ENCODE data around the gene EPHA2.
"Not testable (repeated sequence)": the region's sequence is repeated elsewhere in the genome, so short reads cannot be mapped to it uniquely, and the experiment has no call there.

EPHA2 gene

DNA sequence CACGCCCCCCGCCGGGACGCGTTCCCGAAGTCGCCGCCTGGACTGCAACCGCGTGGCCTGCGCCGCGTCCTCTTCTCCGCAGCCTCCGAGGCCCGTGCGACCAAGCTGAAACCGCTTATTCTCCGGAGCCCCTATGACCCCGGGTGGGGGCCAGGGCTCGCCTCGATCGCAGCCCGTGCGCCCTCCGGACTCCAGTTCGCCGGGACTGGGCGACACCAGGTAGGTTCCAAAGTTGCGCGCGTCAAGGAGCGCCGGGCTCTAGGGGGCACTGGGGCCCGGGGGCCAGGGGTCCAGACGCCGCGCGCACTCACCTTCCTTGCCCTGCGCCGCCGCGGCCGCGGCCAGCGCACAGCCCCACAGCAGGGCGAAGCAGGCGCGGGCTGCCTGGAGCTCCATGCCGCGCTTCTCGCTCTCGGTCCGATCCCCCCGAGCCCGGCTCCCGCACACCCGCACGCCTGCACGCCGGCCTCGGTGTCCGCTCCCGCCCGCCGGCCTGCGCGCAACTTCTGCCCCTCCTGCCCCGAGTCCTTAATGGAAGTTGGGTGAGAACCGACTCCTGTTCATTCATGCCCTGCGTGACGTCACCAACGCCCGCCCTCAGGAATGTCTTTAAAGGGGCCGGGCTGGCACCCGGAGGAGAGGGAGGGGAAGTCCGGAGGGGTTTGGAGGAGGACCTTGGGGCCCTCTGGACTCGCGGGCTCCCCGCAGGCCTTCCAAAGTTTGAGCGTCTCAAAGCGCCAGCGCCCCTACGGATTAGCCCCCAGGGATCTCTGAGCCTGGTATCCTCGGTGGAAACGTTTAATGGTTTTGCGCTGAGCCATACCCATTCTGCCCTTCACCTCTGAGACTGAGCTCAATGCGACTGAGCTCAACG is at the start of gene EPHA2:
TSS of gene EPHA2 (minus strand) at position 533 of the 874 bp plus-strand sequence. CDS start at position 396, 137 bp downstream.
- no peak for DNase-seq (ENCODE audit: low read depth)

DNA sequence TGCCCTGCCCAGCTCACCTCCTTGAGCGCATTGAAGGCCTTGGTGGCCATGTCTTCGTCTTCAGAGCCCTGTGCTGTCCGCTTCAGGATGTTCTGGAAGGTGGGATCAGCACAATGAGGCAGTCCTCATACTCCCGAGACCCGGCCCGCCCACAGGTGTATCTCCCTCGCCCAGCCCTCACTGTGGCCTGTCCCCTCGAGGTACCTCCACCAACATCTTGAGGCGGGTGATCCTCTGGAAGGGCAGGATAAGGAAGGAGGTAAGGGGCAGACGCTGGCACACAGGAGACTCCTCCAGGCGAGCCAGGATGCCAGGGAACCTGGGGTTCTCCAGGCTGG is 49.4 kb upstream of the EPHA2 start:
- DNase-seq (ENCODE audit: low read depth), result no peak

DNA sequence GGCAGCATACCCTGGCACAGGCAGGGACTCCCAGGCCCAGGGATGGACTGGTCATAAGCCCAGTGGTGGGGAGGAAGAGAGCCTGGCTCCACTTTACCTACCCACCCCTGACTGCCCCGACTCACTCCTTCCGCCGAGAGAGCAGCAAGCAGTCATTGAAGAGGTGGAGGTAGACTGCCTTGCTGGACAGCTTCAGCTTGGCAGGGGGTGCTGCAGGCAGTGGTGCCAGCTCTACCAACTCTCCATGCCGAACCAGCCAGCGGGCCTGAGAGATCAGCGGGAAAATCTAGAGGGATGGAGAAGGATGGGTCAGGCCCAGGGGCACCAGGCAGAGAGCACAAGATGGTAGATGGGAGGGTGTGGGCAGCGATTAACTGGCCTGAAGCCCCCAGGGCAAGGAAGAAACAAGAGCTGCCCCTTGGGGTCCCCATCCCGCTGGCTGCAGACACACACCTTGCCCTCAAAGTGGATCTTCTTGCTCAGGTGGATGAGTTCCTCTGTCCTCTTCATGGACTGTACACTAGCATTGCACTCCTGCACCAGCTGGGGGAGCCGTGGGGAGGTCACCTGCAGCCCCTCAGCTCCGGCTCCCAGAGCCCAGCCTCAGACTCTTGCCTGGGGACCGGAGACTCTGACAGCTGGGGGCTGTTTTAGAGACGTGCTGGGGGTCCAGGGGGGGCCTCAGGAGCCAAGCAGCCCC is 48.9 kb upstream of the EPHA2 start:
- DNase-seq (ENCODE audit: low read depth), result no peak

DNA sequence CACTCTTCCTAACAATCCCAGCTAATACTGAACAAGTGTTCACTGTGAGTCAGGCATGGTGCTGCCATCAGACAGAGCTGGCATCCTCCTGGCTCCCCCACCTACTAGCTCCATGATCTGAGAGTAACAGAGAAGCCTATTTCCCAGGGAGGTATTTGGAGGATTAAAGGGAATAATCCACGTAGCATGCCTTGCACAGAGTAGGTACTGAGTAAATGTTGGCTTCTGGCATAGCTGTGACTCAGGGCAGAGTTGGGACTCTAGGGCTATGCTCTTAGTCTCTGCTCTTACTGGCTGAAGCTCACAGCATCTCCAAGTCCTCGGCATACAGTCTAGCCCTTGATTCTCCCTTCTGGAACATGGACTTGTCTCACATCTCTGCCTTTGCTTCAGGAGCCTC is 48.3 kb upstream of the EPHA2 start:
- DNase-seq (ENCODE audit: low read depth), result no peak

DNA sequence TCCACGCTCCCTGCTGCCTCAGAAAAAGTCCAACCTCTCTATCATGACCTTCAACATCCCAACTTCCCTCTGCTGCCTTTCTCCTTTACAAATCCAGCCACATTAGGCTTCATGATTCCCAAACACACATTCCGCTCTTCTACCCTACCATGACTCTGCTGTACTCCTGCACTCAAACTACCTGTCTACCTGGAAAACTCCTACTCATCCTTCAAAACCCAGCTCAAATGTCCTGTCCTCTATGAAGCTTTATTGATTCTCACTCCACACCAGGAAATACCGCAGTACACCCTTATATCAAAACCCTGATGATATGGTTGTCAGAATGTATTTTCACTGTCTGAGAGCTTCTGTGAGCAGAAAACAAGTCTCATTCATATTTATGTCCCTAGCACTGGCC is 47.7 kb upstream of the EPHA2 start:
- DNase-seq (ENCODE audit: low read depth), result no peak

DNA sequence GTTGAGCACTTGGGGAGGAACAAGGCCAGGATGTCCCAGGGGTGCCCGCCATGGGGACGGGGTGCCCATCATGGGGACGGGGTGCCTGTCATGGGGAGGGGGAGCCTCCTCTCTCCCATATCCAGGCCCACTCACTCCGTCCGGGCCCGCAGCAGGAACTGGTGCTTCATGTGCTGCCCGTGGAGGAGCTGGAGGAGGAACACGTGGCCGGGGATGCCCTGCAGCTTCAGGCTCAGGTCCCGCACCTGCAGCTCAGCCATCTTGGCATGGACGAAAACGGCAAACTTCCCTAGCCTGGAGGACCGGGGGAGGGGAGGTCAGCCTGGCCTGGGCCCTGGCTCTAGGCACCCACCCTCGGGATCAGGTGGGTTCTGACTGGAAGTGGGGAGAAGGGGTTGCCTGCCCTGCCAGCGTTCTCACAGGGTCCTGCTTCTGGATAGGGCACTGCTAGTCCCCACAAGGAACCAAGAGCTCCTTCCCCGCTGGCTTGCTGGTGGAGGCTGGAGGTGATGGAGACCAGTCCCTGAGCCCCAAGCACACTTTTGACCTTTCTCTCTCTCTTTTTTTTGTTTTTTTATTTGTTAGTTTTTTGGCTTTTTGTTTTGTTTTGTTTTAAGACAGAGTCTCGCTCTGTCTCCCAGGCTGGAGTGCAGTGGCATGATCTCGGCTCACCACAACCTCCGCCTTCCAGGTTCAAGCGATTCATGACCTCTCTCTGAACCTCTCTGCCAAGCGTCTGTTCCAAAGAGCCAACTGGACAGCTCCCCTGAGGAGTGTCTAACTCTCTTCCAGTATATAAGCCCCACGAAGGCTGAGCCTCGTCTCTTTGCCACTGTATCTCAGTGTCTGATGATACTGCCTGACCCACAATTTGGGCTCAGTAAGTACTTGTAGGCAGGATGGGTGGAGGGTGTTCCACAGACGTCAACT is 46.7 kb upstream of the EPHA2 start:
- no peak for DNase-seq (ENCODE audit: low read depth)

DNA sequence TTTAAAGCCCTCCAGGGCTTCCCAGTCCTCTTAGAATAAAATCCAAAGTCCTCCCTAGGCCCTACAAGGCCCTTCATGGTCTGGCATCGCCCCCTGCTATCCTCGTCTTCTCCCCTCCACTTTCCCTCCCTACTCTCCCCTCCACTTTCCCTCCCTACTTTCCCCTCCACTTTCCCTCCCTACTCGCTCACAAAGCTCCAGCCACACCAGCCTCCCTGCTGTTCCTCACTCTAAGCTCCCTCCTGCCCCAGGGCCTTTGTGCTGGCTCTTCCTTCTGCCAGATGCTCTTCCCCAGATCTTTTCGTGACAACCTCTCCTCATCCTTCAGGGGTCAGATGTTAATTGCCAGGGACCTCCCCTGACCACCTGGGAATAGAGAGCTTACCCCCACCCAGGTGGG is 43.8 kb upstream of the EPHA2 start:
- DNase-seq (ENCODE audit: low read depth), result no peak

DNA sequence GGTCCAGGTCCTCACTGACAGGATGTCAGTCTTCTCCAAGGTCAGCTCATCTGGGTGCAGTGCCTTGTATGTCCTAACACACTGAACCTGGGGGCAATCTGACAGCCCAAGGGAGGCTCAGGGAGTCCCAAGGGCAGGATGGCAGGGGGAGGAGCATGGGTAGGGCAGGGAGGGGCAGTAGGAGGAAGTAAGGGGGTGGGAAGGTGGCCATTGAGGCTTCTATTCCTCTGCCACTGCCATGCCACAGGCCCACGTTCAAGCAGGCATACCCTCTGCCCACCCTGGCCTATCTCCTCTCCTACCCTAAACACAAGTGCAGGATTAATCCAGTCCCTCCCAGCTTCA is 43.3 kb upstream of the EPHA2 start:
- DNase-seq (ENCODE audit: low read depth), result no peak

DNA sequence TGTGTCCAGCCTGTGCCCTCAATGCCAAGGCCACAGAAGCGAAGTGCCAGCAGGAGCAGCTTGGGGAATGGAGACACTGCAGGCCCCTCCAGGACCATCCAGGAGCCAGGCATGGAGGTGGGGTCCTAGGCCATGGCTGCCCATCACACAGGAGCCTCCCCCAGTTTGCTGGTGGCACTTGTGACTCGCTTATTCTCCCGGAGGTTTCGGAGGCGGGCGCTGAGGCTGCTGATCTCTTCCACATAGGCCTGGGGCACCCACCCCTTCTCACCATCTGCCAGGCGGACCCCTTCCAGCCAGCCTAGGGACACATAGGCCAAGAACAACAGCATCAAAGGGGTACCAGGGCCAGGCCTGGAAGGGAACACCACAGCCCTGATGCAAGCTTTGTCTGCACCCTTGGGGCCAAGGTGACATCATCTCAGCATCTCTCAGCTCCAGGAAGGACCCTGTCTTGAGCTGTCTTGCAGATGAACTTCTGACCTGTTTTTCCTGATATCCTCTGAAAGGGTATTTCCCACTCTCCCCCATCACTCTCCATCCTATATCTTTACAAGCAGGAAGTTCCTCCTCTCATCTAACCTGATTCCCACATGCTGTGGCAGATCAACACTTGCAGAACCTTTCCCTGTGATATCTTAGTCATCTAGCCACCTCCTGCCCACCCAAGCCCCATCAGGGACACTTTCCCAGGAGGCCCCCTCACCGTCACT is 42.7 kb upstream of the EPHA2 start:
- DNase-seq (ENCODE audit: low read depth), result no peak

DNA sequence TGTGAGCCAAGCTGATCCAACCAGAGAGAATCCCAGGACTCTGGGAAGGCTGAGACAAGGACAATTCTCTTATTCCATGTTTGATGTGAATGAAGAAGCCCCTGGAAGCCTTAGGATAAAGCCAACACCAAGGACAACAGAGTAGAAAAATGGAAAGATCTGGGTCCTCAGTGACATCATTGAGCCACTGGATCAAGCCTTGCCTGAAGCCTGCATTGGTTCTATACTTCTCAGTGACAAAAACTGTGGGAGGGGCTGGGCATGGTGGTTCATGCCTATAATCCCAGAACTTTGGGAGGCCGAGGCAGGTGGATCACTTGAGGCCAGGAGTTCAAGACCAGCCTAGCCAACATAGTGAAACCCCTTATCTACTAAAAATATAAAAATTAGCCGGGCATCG is 41.0 kb upstream of the EPHA2 start:
- no peak for DNase-seq (ENCODE audit: low read depth)

DNA sequence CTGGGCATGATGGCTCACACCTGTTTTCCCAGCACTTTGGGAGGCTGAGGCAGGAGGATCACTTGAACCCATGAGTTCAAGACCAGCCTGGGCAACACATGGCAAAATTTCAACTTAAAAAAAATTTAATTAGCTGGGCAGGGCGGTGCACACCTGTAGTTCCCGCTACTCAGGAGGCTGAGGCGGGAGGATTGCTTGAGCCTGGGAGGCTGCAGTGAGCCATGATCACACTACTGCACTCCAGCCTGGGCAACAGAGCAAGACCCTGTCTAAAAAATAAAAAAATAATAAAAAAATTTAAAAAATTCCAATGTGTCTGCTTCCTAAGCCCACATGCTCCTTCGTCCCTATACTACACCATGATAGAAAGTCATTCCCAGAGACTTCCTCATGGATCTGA is 40.3 kb upstream of the EPHA2 start:
- DNase-seq (ENCODE audit: low read depth), result not testable (repeated sequence)

DNA sequence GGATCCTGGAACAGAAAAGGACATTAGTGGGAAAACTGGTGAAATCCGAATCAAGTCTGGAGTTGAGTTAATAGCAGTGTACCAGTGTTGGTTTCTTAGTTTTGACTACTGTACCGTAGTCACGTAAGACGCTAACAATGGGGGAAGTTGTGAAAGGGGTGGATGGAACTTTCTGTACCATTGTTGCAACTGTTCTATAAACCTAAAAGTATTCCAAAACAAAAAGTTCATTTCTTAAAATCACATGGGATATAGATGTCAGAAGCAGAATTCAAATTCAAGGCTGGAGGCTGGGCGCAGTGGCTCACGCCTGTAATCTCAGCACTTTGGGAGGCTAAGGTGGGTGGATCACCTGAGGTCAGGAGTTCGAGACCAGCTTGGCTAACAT is 39.6 kb upstream of the EPHA2 start:
- DNase-seq (ENCODE audit: low read depth), result no peak

DNA sequence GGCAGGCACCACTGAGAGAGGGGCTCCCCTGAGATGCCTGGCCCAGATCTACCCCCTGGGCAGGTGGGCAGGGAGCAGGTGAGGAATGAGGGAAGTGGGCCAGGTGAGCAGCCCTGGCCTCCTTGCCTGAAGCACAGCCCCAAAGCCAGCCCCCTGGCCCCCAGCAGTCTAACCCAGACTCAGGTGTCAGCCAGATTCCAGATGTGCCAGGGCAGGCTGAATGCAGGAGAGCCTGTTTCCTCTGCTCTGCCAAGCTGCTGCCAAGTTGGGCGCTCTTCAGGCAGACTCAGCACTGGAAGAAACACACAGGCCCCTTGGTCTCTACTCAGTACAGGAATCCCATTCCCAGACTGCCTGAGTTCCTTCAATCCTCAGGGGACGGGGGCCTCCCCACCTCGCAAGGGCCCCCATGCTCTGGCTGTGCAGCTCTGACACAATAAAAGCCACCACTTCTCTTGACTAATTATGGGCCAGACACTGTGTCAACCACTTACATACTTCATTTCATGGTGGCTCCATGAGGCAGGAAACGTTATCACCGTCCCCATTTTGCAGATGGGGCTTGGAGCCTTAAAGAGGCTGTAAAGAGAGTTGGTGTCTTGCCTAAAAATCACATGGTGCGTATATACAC is 36.2 kb upstream of the EPHA2 start:
- DNase-seq (ENCODE audit: low read depth), result no peak

DNA sequence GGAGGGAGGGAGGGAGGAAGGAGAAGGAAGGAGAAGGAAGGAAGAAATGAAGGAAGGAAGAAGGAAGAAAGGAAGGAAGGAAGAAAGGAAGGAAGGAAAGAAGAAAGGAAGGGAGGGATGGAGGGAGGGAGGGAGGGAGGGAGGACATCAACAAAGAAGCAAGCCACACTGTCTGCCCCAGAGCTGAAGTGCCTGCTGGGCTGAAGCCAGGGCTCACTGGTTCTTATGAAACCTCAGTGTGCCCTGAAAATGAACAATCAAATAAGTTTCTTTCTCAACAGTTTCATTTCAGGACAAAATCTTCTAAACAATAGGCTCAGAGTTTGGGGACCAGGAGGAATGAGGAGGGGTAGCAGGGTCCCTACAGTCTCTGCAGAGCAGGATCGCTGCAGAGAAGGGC is 35.4 kb upstream of the EPHA2 start:
- DNase-seq (ENCODE audit: low read depth), result no peak

DNA sequence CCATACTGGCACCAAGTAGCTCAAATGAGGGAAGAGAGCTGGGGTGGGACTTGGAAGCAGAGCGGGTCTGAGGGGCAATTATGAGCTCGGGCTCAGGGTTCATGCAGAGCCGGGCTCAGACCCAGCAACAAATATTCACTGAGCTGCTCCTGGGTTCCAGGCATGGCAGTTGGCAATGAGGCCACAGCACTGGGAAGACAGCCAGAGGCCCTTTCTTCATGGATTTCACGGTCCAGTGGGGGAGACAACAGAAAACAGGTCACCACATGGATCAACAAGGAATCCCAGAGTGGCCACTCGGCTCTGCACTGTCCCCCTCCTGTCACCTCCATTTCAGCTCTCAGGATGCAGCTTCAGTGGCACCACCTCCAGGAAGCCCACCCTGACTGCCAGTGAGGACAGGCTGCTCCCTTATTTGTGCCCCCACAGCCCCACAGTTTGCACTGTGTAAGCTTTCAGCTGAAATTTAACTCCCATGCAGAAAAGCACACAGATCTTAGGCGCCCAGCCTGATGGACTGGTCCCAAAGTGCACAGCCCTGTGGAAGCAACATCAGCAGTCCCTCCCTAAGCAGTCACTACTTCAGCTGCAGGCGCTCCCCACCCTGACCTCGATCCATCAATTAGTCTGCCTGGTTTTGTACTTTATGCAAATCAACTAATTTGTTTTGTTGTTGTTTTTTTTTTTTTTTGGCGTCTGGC is 34.2 kb upstream of the EPHA2 start:
- no peak for DNase-seq (ENCODE audit: low read depth)

DNA sequence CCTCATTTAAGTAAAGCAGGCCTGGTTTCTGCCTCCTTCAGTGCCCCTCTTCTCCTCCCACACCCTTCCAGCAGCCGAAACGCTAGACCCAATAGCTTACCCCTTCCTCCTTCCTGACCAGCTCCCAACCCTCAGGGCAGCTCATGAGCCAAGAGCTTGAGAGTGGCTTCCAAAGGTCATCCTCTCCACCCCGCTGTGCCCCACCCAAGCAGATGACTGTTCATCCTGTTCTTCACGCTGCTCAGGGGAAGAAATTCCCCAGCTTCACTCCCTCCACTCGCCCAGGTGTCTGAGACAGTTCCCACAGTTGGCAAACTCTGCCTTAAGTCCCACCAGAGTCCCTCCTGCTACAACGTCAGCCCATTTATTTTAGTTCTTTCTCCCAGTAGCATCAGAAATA is 33.1 kb upstream of the EPHA2 start:
- DNase-seq (ENCODE audit: low read depth), result no peak

DNA sequence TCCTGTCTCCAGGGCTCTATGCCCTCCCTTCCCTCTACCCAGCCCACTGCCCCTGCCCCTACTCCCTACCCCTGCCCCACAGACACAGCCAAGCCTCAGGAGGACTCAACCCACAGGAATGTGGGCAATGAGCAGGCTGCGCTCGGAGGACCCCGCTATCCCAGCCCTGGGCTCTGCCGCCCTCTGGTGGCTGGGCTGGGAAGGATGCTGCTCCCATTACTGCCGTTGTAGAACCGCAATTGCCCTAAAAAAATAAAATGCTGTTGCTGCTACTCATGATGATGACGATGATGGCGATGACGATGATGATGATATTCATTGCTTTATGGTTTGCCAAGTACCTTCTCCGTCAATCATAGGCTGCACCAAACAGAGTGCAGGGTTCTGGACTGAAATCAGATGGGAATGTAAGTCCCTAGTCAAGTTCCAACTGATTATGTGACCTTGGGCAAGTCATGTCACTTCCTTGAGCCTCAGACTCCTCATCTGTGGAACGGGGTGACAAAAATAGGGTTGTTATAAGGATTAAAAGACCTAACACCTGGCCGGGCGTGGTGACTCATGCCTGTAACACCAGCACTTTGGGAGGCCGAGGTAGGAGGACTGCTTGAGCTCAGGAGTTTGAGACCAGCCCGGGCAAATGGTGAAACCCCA is 32.0 kb upstream of the EPHA2 start:
- DNase-seq (ENCODE audit: low read depth), result peak; percentile 63

DNA sequence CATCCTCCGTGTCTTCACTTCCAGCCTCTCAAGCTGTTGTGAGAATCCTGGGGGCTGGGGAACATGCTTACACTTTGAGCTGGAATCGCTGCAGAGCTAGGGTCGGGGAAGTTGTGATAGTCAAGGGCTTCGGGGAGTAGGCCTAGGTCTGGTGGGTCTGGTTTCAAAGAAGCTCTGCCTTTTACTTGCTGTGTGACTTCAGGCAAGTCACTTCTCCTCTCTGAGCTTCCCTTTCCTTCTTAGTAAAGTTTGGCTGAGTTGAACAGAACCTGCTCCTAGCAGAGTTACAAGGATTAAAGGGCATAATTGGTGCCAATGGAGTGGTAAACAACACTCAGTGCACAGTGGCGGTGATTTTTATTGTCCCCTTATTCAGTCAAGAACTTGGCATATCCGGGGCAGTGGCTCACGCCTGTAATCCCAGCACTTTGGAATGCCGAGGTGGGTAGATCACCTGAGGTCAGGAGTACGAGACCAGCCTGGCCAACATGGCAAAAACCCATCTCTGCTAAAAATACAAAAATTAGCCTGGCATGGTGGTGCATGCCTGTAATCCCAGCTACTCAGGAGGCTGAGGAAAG is 30.9 kb upstream of the EPHA2 start:
- DNase-seq (ENCODE audit: low read depth), result no peak

DNA sequence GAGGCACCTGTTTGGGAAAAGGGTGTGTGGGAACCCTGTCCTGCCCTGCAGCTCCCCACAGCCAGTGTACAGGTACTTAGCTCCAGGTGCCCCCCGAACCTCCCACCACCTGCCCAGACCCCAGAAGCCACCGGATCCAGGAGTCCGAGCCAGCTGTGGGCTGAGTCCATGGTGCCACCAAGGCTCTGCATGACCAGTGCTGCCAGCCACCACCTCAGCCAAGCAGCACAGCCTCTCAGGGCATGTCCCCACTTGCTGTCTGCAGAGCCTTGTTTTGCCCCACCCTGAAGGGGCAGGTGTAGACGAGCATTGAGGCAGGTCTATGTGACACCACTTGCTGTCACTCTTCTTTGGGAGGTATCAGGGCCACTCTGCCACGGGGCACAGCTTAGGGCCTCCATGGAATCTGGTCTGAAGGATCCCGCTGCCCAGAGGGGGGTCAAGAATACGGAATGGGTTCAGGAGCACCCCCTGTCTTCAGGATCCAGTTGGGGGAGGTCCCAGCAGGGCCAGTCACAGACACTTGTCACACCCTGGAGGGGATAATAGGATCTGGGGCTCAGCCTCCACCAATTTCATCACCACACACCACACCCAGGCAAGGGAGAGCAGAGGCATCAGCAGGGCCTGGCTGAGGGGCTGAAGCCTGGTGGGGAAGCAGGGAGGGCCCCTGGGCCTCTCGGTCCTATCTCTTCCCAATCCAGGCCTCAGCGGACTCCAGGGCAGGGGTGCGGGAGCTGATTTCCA is 28.9 kb upstream of the EPHA2 start:
- no peak for DNase-seq (ENCODE audit: low read depth)
